GM19025 (cell line): ENCODE measurements around the gene LCE3E.
"Not testable (repeated sequence)": the region's sequence is repeated elsewhere in the genome, so short reads cannot be mapped to it uniquely, and the experiment has no call there.

Experiments
- ATAC-seq: cut with Tn5 transposase; IDR thresholded peaks from one replicate; pipeline ENCODE4 v1.9.1; 2021; ENCODE audit warnings: mild to moderate bottlenecking, low read depth, moderate library complexity; ENCODE audit not compliant: unreplicated experiment

Gene LCE3E, protein sequence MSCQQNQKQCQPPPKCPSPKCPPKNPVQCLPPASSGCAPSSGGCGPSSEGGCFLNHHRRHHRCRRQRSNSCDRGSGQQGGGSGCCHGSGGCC

DNA sequence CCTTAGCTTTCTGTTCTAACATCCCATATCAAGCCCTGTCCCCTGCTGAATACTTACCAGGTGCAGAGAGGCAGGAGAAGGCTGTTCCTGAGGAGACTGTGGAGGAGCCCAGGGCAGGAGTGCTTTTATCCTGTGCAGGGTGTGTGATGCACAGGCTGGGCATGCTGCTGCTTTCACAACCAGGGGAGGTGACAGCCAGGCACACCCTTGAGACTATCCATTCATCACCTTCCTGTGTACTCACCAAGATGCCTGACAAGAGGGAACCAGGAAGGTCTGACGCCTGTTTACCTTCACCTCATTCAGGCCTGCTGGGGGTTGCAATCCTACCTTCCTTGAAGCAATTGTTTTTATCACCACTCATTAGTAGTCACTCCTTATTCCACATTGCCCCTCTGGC is at the start of gene LCE3E:
LCE3E (minus strand) TSS at position 100 of the 400 bp plus-strand sequence. CDS start 572 bp downstream, outside the sequence.
- ATAC-seq, result no peak

DNA sequence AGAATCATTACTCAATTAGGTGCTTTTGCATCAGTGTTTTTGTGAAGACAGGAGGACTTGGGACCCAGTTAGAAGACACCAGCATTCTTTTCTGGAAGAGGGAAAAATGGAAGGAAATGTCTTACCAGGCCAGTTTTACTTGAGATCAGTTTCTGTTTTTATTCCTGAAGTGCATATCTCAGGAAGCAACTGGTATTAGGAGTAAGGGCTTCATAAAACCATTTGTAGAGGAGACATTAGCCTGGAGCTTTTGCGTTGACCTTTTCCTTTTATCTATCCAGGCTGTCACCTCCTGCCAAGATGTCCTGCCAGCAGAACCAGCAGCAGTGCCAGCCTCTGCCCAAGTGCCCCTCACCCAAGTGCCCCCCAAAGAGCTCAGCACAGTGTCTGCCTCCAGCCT is 46.9 kb upstream of the LCE3E start, which contains the start of gene LCE3B:
LCE3B (plus strand) TSS at position 301 of the 400 bp plus-strand sequence; CDS start at position 301, 0 bp downstream.
- ATAC-seq, result no peak

DNA sequence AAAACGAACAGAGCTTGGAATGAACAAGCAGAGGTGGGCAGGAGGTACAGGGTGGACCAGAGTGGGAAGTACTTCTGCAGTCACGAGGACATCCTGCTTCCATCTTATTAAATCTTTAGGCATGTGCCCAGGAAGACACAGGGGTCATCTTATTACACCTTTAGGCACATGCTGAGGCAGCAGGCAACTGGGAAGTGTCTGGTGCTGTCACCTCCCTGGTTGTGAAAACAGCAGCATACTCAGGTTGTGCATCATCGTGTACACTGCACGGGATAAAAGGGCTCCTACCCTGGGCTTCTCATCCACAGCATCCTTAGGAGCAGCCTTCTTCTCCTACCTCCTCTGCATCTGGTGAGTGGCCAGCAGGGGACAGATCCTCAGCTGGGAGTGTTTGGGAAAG is 33.4 kb upstream of the LCE3E start, which contains the start of gene LCE3C:
LCE3C (plus strand) TSS at position 301 of the 400 bp plus-strand sequence. CDS start 498 bp downstream, outside the sequence.
- ATAC-seq, result no peak

DNA sequence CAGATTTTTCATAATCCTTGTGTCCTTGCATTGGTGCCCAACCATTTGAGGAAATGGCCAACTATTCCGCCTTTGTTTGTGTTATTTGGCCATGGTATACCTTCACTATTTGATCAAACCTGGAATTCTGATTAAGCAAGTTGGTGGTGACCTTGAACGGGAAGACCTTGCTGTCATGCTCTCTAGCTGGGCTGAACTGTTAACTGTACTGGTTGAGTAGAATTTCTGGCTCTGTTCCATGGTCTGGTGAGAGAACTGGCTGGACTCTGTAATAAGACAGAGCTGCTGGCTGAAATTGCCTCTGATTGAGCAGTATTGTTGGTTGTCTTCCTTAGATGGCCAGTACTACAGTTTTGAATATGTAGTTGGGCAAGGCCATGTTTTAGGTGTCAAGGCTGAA is 30.4 kb upstream of the LCE3E start:
- no peak for ATAC-seq

DNA sequence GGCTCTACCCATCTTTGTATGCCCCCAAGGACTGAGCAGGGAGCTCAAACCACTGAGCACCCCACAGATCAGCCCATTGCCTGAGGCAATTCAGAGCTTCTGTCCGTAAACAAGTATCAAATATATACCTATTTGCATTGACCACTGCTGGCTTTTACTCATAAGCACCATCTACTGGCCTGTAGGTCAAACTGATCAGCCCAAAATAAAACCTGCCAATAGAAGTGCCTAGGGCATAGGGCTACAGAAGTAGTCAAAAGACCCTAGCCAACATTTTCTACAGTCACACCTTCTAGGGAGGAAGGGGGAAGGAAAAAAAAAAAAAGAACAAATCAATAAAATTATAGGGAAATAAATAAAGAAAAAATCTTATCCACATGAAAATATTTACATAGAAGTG is 19.0 kb upstream of the LCE3E start:
- no peak for ATAC-seq

DNA sequence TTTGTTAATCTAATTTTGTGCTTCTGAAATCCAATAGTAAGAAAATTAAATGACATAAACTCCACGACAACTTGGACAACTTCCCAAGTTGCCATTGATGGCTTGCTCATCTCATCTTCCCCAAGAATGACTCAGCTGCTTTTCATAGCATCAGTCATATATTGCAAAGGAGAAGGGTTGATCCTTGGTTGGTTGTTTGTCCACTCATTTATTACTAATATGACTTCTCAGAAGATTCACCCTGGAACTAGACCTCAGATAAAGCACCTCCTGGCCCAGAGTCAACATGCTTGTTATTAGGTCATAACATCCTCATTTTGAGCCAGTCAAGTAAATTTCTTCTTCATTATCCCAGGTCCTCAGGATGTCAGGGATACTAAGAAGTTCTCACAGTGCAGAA is 16.1 kb upstream of the LCE3E start:
- ATAC-seq, result no peak

DNA sequence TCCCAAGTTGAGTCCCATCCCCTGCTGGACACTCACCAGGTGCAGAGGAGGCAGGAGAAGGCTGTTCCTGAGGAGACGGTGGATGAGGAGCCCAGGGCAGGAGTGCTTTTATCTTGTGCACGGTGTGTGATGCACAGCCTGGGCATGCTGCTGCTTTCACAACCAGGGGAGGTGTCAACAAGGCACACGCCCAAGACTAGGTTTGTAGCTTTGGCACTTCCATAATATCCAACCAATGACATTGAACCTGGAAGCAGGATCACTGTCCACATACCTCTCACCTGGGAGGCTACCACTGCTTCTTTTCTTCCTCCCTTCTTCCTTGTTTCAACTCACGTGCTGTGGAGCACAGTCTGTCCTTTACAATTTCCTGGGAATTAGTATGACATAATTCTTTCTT is 13.9 kb upstream of the LCE3E start, which contains the start of gene LCE3D:
LCE3D (minus strand) TSS at position 84 of the 400 bp plus-strand sequence. CDS start 580 bp downstream, outside the sequence.
- no peak for ATAC-seq

DNA sequence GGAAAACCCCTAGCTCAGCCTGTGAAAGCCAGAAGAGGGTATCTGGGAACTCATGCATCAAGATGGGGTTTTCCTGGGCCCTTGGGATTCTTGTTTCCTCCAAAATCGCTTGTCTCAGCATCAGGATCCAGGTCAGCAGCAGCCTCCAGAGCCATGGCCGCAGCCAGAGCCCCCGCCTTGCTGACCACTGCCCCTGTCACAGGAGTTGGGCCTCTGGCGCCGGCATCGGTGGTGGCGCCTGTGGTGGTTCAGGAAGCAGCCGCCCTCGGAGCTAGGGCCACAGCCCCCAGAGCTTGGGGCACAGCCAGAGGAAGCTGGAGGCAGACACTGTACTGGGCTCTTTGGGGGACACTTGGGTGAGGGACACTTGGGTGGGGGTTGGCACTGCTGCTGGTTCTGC is 12.9 kb upstream of the LCE3E start:
- ATAC-seq, result not testable (repeated sequence)

DNA sequence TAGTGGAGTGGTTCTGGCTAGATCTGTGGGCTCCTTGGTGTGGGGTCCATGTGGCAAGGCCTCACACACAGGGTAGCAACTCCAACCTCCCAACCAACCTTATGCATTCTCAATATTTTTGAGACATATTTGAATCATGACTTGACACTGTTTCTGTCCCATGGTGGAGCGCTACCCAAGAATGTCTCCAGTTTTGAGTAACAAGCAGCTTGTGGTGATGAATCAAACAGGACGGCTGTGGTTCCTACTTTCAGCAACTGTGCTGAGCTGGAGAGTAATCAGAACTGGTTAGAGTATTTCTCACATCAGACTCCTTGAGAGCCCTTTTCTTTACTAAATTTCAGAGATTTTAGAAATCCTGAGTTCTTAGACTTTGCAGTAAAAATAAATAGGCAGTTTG is 10.6 kb upstream of the LCE3E start:
- ATAC-seq, result no peak

DNA sequence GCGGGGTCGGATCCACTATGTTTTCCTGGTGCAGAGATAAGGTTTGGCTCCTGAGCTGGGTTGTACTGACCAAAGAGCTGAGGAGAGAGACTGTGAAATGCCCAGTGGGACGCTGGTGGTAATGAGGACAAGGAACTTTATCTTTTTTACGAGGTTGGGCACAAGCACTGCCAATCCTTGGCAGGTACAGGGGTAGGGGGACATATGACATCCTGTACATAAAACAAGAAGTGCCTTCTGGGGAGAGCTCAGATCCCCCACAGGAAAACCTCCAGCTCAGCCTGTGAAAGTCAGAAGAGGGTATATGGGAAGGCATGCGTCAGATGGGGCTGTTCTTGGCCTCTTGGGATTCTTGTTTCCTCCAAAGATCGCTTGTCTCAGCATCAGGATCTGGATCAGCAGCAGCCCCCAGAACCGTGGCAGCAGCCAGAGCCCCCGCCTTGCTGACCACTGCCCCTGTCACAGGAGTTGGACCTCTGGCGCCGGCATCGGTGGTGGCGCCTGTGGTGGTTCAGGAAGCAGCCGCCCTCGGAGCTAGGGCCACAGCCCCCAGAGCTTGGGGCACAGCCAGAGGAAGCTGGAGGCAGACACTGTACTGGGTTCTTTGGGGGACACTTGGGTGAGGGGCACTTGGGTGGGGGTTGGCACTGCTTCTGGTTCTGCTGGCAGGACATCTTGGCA is 905 bp downstream of the LCE3E start:
- ATAC-seq, result no peak

DNA sequence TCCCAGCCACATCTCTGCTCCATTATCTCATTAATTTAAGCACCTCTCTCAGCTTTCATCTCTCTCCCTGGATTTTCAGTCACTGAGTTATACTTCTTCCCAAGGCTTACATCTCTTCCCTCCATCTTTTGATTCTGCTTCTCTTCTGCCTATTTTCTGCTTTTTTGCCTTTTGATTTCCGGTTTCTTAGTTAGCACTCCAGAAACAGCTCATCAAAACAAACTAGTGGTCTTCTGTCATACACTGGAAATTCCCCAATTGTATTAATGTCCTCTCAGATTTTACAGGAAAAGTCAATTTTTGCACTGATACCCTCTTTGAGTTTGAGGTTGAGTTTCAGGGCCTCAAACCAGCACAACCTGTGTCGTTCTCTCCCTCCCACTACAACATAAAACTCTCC is 1.5 kb downstream of the LCE3E start:
- ATAC-seq, result no peak

DNA sequence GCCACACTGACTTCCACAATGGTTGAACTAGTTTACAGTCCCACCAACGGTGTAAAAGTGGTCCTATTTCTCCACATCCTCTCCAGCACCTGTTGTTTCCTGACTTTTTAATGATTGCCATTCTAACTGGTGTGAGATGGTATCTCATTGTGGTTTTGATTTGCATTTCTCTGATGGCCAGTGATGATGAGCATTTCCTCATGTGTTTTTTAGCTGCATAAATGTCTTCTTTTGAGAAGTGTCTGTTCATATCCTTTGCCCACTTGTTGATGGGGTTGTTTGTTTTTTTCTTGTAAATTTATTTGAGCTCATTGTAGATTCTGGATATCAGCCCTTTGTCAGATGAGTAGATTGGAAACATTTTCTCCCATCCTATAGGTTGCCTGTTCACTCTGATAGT is 18.2 kb downstream of the LCE3E start:
- not testable (repeated sequence) for ATAC-seq

DNA sequence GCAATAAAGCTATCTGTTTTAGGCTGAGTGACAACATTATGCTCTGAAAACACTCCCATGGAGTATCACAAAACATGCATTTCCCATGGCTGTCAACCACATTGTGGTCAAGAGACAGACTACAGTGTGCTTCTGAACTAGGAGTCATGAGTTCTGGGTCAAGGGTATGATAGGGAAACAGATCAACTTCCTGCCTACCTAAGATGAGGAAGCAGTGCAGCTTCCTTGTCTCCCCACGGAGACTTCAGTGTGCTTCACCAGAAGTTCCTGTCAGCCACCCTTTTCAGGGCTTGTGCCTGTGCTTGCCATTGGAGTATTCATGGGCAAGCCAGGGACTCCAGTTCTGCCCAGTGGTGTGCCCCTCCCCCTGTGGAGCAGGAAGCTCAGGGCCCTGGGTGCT is 19.9 kb downstream of the LCE3E start:
- ATAC-seq, result no peak

DNA sequence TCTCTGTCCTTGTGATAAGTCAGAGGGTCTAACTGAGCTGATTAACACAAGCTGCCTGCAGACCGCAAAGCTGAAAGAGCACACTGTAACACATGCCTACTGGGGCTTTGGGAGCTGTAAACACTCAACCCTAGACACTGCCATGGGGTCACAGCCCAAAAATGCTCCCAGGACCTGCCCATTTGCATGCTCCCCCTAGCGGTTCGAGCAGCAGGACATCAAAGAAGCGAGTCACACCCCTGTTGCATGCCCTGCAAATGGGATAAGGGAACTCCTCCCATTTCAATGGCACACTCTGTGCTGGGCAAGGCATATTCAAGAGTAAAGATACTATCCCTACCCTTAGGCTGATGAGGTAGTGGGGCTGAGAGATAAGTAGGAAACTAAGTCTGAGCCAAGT is 22.8 kb downstream of the LCE3E start:
- ATAC-seq, result no peak

DNA sequence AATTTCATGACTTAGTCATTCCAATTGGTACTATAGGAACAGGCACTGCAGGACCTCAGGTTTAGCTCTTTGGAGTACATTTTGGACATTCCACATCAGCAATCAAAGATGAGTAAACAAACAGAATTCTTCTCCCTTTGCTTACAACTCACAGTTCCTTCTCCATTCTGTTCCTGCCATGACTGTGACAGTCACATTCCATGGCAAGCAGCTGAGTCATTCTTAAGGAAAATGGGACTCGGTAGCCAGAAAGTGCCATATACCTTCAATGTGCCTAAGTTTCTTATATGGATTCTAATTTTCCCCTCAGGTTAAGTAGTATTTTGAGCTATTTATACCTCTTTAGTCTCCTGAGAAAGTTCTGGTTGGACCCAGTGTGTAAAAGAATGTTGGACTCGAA is 26.7 kb downstream of the LCE3E start:
- no peak for ATAC-seq

DNA sequence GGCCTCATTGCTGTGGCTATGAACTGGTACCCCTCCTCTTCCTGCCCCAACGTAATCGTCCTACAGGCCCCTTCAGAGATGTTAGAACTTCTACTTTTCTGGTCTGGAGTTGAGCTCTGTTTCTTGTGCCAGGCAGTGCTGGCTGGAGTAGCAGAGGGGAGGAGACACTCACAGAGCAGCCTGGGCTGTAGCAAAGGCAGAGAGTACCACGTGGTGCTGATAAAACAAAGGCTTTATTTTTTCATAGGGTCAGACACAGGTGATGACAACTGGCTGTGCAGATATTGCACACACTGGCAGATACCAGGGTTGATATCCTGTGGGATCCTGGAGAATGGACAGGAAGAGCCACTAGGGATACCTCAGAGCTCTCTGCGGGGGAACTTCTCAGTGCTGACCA is 29.1 kb downstream of the LCE3E start:
- no peak for ATAC-seq

DNA sequence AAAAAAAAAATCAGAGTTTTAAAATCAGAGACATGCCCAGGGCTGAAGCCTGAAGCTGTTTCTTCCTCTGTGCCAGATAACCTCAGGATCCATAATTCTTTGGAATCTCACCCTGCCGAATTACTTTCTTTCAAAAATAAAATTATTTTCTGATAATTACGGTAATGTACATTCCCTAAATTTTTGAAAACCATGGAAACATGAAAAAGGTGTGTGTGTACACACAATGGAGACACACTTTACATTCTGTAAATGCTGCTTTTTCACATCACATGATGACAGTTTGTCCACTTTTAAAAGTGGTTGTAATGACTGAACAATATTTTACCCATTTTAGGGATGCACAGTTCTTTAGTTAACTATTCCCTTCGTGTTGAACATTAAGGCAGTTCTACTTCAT is 30.8 kb downstream of the LCE3E start:
- no peak for ATAC-seq

DNA sequence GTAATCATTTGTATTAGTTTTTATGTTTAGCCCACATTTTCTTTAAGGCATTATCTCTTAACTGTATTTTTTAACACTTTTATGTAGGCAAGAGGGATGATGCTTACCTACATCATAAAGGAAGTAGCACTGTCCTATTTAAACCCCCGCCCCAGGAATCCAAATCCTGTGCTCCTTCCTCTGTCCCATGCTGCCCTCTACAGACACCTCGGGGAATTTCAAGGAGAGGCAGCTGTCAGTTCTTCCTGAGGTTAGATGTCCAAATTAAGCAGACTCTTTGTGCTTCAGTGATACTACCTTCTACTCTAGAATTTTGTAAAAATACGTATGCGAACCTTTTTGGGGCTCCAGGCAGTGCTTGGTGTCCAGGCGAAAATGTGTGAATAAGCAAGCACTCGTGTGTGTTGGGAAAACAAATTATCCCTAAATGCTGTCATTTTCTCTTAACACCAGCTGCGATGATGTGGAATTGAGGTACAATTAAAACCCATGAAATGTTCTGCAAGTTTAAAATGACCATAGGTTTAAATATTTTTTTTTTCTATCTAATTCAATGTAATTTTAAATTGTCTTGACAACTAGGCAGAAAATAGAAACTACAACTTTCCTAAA is 33.1 kb downstream of the LCE3E start:
- ATAC-seq, result no peak

DNA sequence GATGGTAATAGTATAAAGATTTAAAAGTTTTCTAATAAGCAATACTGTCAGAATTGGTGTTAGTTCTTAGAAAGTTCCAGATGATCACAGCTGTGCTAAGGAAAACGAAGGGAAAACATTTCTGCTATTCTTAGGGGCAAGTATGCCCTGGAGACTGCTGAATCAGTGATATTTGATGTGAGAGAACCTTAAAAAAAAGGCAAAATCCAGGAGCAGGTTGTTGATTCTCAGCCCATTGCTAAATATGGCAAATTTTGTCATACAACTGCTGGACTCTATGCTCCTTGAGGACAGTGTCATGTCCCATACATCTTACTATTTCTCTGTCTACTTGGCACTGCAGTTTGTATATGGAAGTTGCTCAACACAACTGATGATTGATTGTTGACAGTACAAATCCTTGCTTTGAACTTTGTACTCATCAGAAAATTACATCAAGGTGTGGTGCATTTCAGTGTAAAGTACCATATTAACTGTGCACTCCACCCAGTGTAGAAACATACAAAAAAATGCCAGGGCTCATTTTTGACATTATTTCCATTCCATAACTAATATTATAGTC is 41.4 kb downstream of the LCE3E start:
- ATAC-seq, result no peak

DNA sequence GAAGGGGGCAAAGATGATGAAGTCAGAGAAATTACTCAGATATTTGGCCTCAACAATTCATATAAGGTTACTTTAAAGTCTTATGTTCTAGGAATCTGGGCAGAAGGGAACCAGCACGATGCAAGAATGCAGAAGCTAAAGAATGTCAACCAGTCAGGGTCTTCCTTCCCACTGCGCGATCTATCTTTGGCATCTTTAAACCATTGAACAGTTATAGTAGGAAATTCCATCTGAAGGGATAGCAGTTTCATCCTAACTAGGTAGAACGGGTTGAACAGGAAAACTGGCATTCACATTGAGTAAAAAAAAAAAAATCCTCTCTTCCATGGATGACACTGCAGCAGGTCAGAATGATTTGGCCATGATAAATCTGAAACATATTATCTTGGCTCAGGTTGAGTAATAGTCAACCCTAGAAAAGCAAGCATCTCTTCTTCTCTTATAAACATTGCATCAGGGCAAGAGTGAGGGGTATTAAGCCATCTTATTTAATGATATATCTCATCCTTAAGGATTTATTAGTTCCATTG is 46.0 kb downstream of the LCE3E start:
- ATAC-seq, result no peak

DNA sequence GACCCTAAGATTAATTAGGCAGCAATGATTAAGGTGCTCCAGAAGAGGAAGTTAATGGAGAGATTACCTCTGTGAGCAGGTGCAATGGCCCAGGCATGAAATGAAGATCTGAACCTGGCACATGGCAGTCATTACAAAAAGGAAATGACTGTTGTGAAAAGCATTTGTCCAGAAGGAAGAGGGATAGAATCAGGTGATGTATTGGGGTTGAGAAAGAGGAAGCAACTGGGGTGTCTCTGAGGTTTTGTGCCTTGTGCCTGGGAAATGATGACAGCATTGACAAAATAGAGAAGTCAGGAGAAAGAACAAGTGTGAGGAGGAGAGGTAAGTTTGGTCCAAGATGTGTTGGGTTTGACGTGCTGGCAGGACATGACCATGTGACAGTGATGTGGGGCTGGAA is 46.7 kb downstream of the LCE3E start:
- ATAC-seq, result no peak
